NCI-H1436 treated with DMSO at 0.1 percent for 48 hours (cell line): Measurements from ENCODE around the gene ARID4B.
"Not testable (repeated sequence)": the region's sequence is repeated elsewhere in the genome, so short reads cannot be mapped to it uniquely, and the experiment has no call there.

Source experiments
- DNase-seq: peaks from one replicate; lab custom pipeline; 2025; lab: John Stamatoyannopoulos, UW

The ARID4B gene

GRCh38 chr1:235298758-235299157 is 29.2 kb downstream of the ARID4B start:
- DNase-seq = no peak

DNA sequence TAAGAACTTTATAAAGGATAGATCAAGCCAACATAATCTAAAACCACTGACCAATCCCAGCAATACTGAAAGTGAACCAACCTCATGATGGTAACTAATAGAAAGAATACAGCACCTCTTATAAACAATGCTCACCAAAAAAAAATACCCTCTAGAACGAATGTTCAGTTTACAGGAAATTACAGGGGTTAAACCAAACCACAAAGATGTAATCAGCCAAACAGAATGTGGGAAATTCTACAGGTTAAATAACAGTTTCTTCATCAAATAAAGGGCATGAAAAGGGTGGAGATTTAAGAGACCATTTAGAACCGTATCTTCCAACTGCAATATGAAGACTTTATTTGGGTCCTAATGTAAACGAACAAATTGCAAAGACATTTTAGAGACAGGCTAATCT is 30.4 kb downstream of the ARID4B start:
- DNase-seq = no peak

DNA sequence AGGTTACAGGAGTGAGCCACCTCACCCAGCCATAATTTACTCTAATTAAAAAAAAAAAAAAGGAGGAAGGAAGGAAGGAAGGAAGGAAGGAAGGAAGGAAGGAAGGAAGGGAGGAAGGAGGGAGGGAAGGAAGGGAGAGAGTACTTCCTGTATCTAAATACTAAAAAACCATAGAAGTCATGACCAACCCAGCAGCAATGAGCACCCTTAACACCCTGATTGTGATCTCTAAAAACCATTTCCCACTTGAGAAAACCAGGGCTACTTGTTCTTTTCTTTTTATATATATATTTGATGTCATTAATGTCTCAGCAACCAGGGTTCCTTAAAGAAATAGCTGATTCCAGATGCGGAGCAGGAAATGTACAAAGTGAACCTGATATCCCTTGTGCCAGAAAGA is 31.2 kb downstream of the ARID4B start:
- DNase-seq = no peak

DNA sequence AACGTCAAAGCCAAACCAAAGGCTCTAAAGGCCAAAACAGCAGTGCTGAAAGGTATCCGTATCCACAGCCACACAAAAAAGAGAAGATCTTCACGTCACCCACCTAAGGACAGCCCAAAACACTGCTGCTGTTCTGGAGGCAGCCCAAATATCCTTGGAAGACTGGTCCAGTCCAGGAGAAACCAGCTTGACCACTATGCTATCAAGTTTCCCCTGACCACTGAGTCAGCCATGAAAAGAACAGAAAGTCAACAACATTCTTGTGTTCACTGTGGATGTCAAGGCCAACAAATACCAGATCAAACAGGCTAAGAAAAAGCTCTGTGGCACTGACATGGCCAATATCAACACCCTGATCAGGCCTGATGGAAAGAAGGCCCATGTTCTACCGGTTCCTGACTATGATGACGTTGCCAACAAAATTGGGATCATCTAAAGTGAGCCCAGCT is 32.1 kb downstream of the ARID4B start:
- no peak for DNase-seq

GRCh38 chr1:235293322-235293942 is 34.5 kb downstream of the ARID4B start:
- DNase-seq = no peak

DNA sequence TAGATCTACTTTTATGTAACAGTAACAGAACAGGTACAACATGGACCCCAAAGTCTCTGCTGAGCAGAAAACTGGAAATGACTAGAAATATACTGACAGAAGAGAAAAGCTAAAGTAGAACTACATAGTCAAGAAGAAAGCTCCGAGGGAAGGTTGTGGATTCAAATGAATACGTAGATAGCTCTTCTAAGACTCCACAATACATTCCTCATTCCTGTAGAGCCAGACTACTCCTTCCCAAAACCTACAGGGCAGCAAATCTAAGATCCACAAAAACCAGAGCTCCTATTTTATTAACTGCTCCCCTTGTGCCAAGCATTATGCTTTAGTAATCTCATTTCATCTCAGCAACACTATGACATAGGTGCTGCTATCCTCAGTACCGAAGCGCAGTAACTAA is 35.2 kb downstream of the ARID4B start:
- no peak for DNase-seq

GRCh38 chr1:235291599-235292091 is 36.3 kb downstream of the ARID4B start:
- DNase-seq = no peak

DNA sequence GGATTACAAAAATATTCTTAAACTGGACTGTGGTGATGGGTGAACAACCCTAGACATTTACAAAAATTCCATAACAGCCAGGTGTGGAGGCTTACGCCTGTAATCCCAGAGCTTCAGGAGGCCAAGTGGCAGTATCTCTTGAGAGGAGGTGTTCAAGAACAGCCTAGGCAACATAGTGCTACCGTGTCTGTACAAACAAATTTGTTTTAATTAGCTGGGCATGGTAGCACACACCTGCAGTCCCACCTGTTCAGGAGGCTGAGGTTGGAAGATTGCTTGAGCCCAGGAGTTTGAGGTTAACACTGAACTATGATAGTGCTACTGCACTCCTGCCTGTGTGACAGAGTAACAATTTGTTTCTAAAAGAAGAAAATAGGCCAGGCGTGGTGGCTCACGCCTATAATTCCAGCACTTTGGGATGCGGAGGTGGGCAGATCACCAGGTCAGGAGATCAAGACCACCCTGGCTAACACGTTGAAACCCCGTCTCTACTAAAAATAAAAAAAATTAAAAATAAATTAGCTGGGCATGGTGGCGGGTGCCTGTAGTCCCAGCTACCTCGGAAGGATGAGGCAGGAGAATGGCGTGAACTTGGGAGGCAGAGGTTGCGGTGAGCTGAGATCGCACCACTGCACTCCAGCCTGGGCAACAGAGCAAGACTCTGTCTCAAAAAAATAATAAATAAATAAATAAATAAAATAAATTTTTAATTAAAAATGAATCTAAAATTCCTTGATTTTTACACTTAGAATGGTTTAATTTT is 37.1 kb downstream of the ARID4B start:
- no peak for DNase-seq

DNA sequence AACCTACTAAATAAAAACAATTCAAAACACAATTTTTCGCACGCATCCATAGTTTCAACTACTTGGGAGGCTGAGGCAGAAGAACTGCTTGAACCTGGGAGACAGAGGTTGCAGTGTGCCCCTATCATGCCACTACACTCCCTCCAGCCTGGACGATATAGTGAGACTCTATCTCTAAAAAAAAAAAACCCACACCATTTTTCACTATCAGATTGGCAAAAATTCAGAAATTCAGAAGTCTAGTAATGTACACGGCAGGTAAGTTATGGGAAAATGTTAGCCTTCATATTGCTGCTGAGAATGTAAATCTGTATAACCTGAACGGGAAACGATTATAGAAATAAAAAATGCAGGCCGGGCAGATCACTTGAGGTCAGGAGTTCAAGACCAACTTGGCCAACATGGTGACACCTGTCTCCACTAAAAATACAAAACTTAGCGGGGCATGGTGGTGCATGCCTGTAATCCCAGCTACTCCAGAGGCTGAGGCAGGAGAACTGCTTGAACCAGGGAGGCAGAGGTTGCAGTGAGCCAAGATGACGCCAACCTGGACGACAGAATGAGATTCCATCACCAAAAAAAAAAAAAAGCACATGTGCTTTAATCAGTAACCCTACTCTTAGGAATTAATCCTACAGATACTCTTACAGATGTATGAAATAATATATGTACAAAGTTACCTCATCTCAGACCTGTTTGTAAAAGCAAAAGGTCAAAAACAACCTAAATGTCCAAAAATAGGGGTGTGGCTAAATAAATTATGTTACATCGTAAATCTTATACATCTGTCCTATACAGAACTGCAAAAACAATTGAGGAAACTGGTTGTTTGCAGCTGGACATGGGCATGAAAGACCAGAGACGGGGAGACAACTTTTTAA is 37.9 kb downstream of the ARID4B start:
- no peak for DNase-seq

GRCh38 chr1:235287208-235287882 is 40.6 kb downstream of the ARID4B start:
- DNase-seq = no peak

DNA sequence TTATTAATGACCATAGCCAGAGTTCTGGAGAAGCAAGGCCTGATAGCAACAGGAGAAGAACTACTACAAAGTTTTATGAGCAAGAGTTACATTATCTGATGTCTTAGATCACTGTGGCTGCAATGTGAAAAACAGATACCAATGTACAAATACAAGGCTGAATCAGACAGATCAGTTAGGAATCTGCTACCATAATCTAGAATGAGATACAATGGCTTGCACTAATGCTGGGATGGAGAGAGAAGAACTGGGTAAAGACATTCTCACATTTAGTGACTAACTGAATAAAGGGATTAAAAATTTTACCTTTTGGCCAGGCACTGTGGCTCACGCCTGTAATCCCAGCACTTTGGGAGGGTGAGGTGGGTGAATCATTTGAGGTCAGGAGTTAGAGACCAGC is 41.3 kb downstream of the ARID4B start:
- DNase-seq = no peak

GRCh38 chr1:235284231-235284769 is 43.7 kb downstream of the ARID4B start:
- no peak for DNase-seq

DNA sequence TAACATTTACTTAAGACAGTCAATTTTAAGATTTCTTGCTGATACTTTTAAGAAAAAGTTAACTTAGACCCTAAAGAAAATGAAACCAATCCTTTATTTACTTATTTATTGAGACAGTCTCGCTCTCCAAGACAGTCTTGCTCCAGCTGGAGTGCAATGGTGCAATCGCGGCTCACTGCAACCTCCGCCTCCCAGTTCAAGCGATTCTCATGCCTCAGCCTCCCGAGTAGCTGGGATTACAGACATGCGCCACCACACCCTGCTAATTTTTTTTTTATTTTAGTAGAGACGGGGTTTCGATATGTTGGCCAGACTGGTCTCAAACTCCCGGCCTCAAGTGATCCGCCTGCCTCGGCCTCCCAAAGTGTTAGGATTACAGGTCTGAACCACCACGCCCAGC is 44.3 kb downstream of the ARID4B start:
- DNase-seq = not testable (repeated sequence)

DNA sequence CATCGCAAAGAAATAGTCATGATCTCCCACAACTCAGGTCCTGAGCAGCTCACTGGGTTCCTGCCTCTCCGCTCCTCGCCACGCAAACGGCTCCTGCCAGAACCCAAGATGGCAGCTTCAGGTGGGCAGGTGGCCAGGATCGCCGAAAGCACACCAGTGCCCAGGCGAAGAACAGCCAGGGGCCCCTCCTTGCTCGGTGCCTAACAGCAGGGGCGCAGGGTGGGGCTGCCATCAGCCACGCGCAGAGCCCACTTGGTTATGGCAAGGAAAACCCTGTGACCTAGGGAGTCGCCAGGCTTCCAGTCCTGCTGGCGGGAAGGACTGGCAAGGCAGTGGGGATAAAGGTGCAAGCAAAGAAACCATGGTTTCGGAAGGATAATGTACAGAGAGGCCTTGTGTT is 47.5 kb downstream of the ARID4B start:
- no peak for DNase-seq

GRCh38 chr1:235279694-235280093 is 48.3 kb downstream of the ARID4B start:
- no peak for DNase-seq

DNA sequence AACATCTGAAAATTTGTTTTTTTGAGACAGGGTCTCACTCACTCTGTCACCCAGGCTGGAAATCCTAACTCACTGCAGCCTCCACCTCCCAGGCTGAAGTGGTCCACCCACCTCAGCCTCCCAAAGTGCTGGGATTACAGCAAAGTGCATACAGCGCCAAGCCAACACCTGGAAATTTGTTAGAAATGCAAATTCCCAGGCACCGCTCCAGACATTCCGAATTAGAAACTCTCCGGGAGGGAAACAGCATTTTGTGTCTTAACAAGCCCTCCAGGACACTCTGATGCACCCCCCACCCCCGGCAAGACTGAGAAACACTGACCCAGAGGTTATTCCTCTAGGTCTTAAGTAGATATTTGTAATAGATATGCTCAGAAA is 49.1 kb downstream of the ARID4B start:
- DNase-seq = no peak

- no peak for DNase-seq
Measured at GRCh38 chr1:235278233-235278914, 49.6 kb downstream of the ARID4B start.

DNA sequence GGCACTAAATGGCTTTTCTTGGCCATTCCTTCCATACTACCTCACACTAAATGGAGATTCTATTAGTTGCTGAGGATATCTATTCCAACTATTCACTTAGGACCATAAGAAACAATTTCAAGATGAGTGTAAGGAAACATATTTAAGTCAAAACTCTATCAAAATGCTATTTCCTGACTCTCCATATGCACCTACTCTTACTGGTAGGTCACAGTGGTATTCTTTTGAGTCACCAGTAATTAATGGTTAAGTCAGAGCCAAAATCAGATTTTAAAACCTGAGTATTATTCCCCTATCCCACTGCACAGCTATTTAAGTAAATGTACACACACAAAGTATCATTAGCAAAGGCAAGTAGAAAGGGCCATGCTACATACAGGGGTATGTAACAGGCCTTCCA is 50.3 kb downstream of the ARID4B start:
- DNase-seq = no peak

DNA sequence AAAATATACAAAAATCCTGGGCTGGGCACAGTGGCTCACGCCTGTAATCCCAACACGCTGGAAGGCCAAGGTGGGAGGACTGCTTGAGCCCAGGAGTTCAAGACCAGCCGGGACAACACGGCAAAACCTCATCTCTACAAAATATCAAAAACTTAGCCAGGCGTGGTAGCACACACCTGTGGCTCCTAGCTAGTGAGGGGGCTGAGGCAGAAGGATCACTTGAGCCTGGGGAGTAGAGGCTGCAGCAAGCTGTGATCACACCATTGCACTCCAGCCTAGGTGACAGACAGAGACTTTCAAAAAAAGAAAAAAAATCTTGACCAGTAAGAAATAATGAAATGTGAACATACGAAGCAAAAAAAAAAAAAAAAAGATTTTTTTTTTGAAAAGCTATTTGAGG is 52.1 kb downstream of the ARID4B start:
- DNase-seq = no peak

GRCh38 chr1:235275223-235275622 is 52.8 kb downstream of the ARID4B start:
- no peak for DNase-seq

GRCh38 chr1:235272851-235273250 is 55.1 kb downstream of the ARID4B start:
- DNase-seq = no peak
